Daoy (cell line): ENCODE measurements around the gene ACSM2B. TPM values are rescaled to one million over a fixed set of nuclear protein-coding genes. Genes with fewer than 3 reads are reported as not detected.
"Not testable (repeated sequence)": the region's sequence is repeated elsewhere in the genome, so short reads cannot be mapped to it uniquely, and the experiment has no call there.

Experiments
- DNase-seq: peaks from one replicate; pipeline ENCODE4 v3.0.0-alpha.2; 2015; ENCODE audit warnings: low read depth
- total RNA-seq: library from RNA; depleted of rRNA; stranded (reverse); fragments of >200 nt; shearing (Covaris generic); gene quantifications from 2 replicates; pipeline ENCODE4 v1.2.3, GENCODE V29; 2014

The ACSM2B gene
- total RNA-seq, 1 experiment from 2014 or later, result not detected

DNA sequence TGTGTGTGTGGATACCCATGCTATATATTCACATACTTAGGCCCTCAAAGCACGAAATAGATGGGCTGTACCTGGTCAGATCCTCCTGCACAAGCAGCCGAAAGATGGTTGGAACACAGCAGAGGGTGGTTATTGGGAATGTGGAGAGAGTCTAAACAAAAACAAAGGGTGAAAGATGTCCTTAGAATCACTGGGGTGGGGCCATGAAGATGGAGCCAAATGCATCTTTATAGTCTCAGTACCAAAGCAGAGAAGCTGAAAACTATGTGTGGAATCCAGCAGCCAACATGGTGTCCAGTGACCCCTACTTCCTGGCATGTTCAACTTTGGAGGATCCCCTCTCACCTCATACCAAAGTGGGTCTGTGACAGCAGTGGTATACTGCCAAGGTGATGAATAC is 19.5 kb upstream of the ACSM2B start:
- not testable (repeated sequence) for DNase-seq

DNA sequence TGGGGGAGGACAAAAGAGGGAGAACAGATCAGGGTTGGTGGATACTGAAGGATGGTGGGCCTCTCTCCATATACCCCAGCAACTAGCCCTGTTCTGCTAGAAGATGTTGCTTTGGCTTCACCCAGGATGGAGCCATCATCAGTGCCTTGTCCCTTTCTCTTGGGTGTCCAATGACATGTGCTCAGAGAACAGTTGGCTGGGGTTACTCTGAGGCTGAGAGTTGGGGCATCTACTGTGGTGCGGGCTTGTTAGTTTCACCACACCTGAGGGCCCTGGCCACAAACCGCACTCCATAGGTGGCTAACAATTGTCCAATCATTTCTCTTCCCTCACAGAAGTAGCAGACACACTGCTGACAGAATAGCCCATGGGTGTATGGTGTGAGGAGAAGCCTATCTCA is 18.9 kb upstream of the ACSM2B start:
- not testable (repeated sequence) for DNase-seq

DNA sequence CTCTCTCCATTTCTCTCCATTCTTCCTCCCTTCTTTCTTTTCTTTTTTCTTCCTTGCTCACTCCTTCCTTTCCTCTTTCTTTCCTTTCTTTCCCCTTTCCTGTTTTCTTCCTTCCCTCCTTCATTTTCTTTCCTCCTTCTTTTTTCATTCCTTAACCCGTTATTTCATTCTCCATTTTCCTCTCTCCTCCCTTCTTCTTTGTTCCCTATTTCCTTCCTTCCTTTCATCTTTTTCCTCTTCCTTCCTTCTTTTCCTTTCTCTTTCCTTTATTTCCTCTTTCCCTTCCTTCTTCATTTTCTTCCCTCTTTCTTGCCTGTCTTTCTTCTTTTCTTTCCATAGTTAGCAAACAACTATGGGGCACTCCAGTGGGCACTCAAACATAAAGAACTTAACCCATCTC is 16.6 kb upstream of the ACSM2B start:
- DNase-seq, result not testable (repeated sequence)

DNA sequence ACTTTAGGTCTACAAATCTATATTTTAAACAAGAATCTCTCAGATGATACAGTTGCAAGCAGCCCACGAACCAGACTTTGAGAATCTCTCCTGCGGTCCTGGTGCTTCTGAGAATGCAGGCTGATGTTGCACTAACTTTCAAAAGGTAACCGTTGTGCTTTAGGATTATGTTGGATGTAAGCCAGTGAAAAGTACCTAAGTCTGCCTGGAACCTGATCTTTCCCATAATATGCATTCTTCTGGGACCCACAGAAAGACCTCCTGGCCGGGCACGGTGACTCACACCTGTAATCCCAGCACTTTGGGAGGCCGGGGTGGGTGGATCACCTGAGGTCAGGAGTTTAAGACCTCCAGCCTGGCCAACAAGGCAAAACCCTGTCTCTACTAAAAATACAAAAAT is 13.3 kb upstream of the ACSM2B start:
- peak; percentile 20 for DNase-seq

DNA sequence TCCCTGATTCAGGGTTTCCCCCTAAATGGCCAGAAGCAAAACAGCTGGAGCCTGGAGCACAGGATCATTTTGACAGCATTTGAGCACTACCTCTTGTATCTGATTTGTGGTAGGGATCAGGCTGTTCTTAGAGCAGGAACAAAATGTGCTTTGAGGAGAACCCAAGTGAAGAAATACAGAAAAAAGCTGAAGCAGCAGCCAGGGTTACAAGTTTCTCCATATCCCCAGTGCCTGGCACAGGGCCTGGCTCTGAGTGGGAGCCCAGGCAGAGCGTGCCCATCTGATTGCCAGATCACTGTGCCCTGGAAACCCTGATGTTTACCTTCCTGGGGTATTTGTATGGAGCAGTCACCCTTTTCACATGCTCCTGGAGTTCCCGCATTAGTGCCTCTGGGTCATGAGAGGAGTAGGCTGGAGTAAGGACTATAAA is 11.5 kb upstream of the ACSM2B start:
- DNase-seq, result peak; percentile 9

DNA sequence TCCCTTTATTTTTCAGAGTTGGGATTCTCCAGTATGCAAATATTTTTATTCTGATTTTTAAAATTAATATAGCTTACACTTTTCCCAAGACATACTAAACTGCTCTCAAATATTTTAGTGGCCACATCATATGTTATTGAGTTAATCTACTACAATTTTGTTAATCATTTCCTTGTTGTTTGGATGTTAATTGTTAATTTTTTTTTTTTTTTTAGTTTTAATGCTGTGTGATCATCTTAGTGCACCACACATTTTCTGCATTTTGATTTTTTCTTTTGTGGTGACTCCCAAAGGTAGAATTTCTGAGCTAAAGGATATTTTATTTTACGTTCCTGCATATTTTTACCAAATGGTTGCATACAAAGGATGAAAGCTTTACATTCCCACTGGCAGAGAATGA is 10.5 kb upstream of the ACSM2B start:
- DNase-seq, result not testable (repeated sequence)

DNA sequence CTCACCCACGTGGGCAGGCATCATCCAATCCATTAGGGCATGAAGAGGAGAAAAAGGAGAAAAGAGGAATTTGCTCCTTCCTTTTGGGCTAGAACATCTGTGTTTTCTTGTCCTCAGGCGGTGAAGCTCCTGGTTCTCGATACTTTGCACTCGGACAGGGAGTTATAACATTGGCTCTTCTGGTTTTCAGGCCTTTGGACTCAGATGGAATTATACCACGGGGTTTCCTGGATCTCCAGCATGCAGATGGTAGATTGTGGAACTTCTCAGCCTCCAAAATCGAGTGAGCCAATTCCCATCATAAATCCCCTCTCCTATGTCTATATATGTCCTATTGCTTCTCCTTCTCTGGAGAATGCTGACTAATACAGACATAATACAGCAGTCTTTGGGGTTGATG is 9.9 kb upstream of the ACSM2B start:
- not testable (repeated sequence) for DNase-seq

DNA sequence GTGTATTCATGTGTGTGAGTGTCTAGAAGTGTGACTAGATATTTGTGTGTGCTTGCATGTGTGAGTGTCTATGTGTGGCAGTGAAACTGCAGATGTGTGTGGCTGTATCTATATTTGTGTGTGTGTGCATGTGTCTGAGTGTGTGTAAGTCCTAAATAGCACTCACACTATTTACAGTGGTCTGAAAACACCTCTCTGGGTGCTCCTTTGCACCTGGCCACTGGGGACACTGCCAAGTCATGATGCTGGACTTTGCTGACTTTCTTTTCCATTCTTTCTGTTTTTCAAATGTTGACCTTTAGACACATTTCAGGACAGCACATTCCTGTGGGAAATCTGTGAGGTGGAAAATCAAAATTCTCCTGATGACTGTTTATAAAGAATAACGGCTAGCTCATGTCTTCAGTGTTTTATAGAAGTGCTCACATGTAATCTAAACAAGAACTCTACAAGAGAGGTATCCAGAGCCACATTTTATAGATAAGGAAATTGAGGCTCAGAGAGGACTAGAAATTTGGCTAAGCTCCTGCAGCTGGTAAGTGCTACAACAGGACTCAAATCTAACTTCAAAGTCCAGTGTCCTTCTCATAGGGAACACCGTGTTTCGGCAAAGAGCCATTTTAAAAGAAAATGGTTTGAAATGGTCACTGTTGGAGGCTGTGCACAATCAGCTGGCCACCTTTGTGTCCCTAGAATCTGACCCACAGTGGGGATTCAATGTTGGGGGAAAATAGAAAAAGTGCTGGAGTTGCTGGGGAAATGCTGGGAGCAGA is 4.5 kb upstream of the ACSM2B start:
- DNase-seq, result not testable (repeated sequence)

DNA sequence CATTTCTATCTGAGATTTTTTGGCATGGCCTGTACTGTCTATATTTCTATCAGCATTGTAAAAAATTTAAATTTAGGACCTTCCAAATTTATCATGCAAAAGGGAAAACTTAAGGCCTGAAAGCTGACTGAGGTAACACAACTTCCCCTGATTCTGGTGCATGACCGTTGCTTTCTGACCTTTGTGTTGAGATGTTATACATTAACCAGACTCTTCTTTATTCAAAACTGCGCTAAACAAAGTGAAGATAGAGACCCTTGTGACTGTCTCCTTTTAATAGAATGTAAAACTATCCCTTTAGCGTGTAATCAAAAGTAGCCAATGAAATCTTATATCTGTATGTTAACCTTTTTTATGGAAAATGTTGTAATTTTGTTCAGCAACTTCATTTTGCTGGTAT is 1.9 kb upstream of the ACSM2B start:
- not testable (repeated sequence) for DNase-seq

DNA sequence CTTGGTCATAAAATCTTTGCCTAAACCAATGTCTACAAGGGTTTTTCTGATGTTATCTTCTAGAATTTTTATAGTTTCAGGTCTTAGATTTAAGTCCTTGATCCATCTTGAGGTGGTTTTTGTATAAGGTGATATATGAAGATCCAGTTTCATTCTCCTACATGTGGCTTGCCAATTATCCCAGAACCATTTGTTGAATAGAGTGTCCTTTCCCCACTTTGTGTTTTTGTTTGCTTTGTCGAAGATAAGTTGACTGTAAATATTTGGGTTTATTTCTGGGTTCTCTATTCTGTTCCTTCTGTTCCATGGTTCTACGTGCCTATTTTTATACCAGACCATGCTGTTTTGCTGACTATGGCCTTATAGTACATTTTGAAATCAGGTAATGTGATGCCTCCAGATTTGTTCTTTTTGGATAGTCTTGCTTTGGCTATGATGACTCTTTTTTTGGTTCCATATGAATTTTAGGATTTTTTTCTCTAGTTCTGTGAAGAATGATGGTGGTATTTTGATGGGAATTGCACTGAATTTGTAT is 7.0 kb downstream of the ACSM2B start:
- not testable (repeated sequence) for DNase-seq

DNA sequence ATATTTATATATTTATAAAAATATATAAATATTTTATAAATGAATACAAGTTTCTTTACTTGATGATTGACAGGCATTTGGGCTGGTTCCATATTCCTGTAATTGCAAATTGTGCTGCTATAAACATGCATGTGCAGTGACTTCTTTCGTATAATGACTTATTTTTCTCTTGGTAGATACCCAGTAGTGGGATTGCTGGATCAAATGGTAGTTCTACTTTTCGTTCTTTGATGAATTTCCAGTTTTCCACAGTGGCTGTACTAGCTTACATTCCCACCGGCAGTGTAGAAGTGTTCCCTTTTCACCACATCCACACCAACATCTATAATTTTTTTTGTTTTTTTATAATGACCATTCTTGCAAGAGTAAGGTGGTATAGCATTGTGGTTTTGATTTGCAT is 7.8 kb downstream of the ACSM2B start:
- DNase-seq, result no peak

DNA sequence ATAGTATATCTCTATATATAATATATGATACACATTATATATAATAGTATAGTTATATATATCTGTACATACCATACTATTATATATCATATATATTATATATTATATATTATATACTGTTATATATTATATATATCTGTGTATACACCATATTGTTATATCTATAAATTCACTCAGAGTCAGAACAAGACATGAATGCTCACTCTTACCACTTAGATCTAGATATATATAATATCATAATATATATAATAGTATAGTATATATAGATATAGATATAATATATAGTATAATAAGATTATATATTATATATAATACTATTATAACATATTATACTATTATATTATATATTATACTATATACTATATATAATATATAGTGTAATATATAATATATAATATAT is 9.3 kb downstream of the ACSM2B start:
- DNase-seq, result no peak

DNA sequence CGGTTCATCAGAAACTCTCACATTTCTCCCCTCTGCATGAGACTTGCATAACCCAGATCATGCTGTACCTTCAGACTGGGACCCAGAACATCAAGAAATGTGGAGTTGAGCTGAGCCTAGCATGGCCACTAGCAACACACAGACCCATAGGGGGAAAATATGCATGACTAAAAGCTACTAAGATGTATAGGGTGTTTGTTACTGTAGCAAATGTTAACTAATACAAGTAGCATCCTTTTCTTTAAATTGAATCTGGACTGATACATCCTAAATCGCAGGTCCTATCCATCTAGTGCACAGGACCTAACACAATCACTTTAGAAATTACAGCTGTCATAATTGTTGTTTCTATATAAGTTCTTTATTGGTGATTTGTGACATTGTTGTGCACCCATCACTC is 10.8 kb downstream of the ACSM2B start:
- not testable (repeated sequence) for DNase-seq

DNA sequence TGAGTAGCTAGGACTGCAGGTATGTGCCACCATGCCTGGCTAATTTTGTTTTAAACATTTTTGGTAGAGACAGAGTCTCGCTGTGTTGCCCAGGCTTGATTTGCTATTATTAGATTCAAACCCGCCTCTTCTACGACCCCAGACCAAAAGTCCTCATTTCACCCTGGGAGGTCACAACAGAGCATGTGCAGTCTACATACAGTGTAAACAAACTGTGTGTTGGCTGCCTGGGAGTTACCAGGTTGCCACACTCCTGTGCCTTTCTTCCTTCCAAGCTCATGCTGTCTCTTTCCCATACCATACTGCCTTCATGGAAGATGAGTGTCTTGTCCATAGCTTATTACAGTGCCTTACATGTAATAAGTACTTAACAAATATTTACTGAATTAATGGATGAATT is 11.9 kb downstream of the ACSM2B start:
- not testable (repeated sequence) for DNase-seq

DNA sequence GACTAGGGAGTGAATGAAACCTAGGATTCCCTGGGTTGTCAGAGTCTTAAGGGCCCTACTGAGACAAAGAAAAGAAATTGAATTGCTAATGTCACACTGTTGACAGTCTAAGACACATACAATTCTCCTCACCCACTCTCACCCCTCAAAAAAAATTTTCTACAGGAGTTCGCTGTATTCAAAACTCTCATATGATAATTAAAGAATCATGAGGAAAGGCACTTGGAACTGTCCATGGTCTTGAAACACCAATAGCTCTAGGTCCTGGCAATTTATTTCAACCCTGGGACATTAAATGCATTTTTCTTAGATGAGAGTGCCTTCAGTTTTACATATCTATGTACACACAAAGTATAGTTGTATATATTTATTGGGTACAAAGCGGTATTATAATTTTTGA is 20.5 kb downstream of the ACSM2B start:
- DNase-seq, result not testable (repeated sequence)

DNA sequence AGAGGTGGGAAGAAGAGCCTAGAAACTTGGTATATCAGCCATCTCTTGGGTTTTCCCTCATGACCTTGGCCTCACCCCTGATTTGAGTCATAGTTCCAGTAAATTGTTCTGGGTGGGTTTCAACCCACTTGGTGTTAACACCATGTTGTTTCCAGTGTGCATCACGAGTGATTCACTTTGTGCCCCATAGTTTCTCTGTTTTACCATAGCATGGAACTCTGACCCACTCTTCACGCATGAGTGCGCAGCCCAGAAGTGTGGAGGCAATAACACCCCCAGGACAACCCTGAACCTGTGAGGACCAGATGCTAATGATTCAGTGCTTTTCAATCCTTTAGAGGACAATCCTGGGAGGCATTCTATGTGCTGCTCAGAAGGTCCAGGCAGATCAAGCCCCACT is 21.5 kb downstream of the ACSM2B start:
- DNase-seq, result not testable (repeated sequence)

DNA sequence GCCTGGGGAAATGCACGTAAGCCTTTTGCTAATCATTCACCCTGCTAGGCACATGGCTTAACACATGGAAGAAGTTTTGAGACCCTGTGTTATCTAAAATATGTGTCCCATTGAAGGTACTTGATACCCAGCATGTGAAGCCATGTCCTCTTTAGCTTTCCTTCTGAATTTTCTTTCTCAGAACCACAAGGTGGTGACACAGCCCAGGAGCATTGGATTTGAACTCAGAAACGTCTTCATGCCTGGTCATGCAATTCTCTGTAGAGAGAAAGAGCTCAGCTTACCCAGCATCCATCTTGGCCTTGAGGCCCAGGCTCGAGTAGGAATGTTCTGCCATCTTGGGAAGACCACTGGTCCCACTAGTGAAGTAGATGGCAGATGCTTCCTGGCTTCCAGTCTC is 22.7 kb downstream of the ACSM2B start:
- not testable (repeated sequence) for DNase-seq

DNA sequence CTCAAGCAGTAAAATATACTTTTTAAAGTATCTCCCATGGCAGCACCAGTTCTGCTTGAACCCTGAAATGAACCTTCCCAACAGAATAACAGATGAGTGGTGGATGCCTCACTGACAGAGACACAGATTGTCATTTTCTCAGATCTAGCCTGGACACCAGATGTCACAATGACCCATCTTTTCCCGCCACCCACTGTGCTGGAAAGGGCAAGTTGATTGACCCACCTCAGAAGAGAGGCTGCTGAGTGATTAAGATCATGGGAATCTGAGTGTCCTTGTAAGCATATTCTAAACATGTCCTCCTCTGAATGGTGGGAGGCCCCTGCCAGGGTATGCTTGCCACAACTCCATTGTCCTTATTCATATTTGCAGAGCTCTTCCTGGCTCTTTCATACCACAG is 29.2 kb downstream of the ACSM2B start:
- not testable (repeated sequence) for DNase-seq

DNA sequence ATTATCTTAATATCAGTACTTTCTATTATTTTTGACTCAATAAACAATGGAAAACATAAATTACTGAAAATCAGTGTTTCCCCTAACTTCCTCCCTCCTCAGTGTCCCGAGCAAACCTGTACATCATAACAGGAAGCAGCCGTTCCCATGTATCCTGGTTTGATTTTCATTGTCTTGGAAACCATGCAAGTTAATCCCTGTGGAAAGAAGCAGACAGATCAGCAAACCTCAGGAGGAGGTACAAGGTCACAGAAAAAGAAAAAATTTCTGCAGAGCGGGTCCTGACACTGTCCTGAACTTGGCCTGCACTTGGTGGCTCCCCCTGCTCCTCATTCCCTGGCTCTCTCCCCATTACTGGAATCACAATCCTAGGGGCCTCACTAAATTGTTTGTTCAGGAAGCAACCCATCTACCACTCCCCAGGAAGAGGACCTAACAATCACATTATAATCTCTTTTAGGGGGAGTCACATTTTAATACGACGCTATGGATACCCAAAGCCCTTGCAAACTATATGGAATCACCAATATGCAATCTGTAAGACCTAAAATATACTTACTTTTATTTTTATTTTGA is 29.8 kb downstream of the ACSM2B start:
- DNase-seq, result not testable (repeated sequence)

DNA sequence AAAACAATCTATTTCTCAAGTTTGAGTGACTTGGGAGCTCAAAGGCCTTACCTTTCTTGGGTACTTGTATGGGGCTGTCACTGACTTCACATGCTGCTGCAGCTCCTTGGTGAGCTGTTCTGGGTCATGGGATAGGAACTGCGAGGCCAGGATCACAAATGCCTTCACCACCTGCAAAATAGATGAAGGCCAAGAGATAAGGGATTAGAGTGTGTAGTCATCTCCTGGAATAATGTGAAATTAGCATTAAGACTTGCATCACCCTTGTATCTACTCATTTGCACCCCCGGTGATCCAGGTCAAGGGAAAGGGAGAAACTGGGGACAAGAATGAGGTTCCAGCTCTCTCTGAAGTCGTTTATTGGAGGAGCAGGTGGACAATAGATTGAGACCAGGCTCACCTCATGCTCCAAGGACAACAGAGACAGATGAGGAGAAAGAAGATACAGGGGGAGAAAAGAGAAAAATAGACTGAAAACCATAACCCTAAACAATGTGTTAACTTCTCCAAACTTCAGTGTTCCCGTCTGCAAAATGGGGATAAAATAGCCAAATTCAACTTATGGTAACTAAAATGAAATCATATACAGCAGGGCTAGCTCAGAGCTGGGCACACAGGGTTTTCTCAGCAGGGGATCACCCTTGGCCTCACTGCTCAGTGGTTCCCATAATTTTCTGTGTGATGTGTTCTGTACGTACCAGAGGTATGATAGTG is 35.4 kb downstream of the ACSM2B start:
- DNase-seq, result not testable (repeated sequence)

DNA sequence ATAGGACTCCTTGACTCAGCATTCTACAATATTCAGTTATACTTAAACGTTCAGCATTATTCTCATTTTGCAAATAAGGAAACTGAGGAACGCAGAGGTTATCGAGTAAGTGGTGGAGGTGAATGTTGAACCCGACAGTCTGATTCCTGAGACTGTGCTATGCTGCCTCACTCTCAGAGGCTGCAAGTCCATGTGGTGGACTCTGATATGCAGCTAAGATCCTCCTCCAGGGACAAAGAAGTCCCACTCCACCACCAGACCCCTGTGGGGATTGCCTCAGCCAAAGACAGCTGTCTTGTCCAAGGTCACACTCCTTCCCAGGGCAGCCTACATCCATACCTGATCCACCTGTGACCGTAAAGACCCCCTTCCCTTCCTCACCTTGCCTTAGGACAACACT is 37.5 kb downstream of the ACSM2B start:
- no peak for DNase-seq

DNA sequence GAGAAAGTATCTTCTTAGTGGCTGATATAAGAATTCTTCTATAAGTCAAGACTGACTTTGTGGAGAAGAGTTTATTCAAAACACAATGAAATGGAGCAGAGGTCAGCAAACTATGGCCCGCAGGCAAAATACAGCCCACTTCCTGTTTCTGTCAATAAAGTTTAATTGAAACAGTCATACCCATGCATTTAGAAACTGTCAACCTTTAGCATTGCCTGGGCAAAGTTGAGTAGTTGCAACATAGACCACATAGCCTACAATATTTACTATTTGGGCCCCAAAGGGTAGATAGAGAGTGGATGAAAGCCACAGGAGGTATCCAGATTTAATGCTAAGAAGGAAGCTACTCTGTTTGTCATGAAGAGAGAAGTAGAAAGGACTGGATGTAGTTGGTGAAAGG is 38.0 kb downstream of the ACSM2B start:
- DNase-seq, result no peak

DNA sequence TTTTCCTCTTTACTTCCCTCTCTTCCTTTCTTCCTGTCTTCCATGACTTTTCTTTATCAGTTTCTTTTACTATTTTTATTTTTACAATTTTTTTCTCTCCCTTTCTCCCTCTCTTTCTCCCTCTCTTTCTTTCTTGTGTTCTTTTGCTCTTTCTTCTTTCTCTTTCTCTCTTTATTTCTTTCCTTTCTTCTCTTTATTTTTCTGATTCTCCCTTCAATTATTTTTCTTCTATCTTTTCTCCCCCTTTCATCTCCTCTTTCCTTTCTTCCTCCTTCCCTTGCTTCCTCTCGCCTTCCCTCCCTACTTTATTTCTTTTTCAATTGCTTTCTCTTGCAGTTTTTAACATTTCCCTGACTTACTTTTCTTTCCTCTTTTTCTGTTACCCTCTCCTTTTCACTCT is 39.5 kb downstream of the ACSM2B start:
- not testable (repeated sequence) for DNase-seq
